HG03064 (cell line): ENCODE measurements around the gene NTNG1.

Experiments used
- ATAC-seq: cut with Tn5 transposase; IDR thresholded peaks from one replicate; pipeline ENCODE4 v1.9.1; 2021; ENCODE audit warnings: low read depth; ENCODE audit not compliant: unreplicated experiment

Gene NTNG1

GRCh38 chr1:107318932-107319331 is 178.1 kb downstream of the NTNG1 start:
- no peak for ATAC-seq

DNA sequence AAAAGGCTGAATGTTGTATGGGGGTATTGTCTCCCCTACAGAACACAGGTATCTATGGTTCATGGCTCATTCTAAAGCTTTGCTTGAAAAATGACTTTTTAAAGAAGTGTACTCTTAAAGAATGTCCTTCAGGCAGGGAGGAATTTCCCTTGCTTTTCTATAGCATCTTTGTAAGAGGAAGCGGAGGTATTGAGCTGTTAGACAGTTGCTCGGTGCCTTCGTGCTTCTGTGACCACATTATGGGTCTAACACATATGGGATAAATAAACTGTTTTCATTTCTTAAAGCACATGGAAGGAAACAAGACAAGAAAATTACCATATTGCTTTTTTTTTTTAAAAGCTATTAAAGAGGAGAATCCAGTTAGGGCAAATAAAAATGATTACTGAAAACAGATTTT is 182.9 kb downstream of the NTNG1 start:
- no peak for ATAC-seq

DNA sequence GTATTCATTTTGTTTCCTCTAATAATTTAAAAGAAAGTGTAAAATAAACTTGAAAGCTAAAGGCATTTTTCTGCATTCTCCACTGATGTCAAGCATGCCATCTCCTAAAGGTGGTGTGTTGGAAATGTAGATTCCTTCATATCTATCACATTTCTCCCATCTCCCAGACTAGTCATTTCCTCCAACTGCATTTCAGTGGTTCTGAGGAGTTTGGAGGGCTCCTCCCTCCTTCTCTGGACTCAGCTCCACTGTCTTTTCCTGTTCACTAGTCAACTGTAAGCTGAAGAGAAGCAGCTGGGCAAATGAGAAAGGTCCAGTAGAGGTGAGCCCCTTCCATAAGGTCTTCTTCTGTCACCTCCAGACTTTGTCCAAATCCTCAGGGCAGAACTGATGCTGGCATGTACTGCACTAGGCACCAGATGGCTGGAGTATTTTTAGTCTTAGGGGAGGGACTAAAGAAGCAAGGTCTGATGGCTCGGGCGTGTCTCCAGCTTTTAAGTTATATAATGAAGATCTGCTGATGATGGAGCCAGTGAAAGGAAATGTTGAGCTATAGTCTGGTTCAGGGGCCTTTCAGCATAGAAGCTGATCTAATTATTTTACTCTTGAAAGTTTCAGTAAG is 186.1 kb downstream of the NTNG1 start:
- ATAC-seq, result no peak

DNA sequence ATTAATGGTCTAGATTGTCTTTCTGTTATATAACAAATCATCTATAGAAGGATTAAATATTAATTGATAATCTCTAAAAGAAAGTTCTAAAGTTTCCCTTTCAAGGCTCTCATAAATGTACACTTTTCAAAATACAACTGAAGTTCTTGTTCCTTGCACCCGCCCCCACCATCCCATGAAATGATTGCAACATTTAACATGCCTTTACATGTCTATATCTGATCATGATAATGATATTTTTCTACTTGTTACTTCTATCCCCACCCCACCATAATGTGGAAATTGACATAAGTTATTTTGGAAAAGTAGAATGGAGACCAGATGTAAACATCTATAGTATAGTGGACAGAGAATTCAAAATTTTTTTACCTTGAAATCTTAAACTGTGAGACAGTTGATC is 186.6 kb downstream of the NTNG1 start:
- ATAC-seq, result no peak

DNA sequence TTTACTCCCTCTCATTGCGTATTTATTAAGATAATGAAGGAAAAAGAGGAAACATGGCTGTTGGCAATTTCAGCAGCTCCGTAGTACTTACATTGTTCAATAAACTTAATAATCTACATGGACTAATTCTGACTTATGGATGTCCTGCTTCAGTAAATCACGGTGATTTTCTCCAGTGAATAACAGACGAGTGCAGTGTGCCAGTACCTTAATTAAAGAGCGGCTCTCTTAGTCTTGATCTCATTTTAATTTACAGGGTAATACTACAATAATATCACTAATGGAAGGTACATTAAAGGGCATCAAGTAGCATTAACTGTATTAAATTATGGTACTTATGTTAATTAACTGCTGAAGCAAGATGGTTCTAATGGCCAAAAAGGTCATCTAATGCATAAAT is 187.2 kb downstream of the NTNG1 start:
- no peak for ATAC-seq

- ATAC-seq, result no peak
Observed at GRCh38 chr1:107339775-107340174, 198.9 kb downstream of the NTNG1 start.

DNA sequence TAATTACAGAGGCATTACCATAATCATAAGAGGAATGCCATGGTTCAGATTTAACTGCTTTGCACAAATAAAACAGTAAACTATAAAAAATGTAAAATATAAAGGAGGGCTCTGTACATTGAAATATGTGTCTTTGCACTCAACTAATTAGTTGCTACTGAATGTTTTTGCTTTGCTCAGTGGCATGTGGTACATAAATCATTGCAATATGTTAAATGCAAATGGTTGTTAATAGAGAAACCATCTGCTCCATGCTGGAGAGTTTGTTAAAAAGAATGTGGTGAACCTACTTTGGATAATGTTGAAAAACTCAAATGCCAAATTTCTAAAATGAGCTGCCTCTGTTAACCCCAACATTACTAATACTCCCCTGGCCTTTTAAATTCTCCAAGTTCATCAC is 201.5 kb downstream of the NTNG1 start:
- ATAC-seq, result no peak

GRCh38 chr1:107342768-107343167 is 201.9 kb downstream of the NTNG1 start:
- ATAC-seq, result no peak

- ATAC-seq, result no peak
Observed at GRCh38 chr1:107343601-107344000, 202.8 kb downstream of the NTNG1 start.

DNA sequence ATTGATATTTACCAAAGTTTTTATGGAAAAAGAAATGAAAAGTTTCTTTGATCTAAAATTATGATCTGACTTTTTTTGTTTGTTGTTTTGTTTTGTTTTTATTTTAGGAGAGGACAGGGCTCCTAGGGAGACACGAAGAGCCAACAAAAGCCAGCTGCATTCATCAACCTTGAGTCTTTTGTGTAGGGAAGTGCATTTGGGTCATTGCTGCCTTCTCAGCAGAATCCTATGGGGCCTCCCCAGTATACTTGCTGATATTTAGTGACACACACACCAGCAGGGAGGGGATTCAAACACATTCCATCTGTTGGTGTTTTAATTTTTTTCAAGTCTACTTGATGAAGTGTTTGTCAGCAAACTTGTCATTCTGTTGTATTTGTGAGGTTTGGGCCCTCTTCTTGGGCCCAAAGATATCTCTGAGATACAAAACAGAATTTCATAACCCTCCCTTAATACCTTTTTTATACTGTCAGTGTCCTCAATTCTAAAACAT is 203.5 kb downstream of the NTNG1 start:
- no peak for ATAC-seq

DNA sequence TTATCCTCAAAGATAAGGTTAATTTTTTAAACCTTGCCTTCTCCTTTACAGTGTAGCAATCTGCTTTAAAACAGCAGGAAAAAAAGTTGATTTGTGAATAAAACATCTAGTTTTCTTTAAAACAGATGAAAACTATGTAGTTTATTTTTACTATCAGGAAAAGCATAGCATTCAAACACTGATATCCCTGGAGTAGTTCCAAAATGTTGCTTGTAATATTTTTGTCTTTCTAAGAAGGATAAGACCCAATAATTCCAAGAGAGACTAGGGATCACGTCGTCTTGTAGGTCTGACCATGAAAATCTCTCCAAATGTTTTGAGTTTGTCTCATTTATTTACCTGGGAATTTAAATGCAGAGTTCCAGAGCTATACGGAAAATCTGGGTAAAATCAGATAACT is 204.0 kb downstream of the NTNG1 start:
- ATAC-seq, result no peak

GRCh38 chr1:107352850-107353249 is 212.0 kb downstream of the NTNG1 start:
- no peak for ATAC-seq

- no peak for ATAC-seq
Observed at GRCh38 chr1:107357376-107357775, 216.5 kb downstream of the NTNG1 start.

GRCh38 chr1:107358619-107359327 is 217.9 kb downstream of the NTNG1 start:
- ATAC-seq, result no peak

GRCh38 chr1:107359472-107360241 is 218.8 kb downstream of the NTNG1 start:
- no peak for ATAC-seq

- no peak for ATAC-seq
Observed at GRCh38 chr1:107362468-107363140, 221.8 kb downstream of the NTNG1 start.

- ATAC-seq, result no peak
Observed at GRCh38 chr1:107363154-107363553, 222.3 kb downstream of the NTNG1 start.

DNA sequence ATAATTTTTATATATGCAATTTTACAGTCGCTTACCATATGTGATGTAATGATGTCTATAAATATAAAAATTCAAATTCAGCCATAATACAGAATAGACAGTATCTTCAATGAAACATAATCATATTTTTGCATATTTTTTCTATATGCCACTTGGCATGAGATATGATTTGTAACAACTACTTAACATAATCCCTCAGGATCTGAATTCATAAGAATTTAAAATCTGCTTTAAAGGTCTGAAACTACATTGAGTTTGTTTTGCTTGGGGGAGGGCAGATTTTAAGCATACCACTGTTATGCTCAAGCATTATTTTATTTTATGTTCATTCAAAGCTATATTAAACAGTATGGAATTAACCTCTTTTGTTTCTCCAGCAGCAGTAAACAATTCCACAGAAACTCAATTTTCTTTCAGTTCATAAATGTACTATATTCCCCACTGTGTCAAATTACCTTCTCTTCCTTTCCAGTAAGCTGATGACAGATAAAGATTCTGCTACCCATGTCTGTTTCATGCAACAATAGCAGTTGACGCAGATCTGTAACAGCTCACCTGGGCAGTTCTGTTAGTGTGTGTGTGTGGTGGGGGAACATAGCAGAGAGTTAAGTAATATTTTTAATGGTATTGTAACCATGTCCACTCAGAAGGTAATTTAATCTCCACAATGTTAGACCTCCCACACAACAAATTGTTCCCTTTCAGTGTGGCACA is 224.8 kb downstream of the NTNG1 start:
- ATAC-seq, result no peak

- no peak for ATAC-seq
Observed at GRCh38 chr1:107378426-107378825, 237.6 kb downstream of the NTNG1 start.

GRCh38 chr1:107378866-107379265 is 238.0 kb downstream of the NTNG1 start:
- ATAC-seq, result no peak
